Adrenal gland (tissue), 5 donors: Measurements from ENCODE around the gene HECW1.

Experiments used
- CTCF ChIP-seq, 6 experiments: fragments of 450-650 bp in 4 of 6; fragments of 200-600 bp in 2 of 6; sonication (generic) in 1 of 6; IDR thresholded peaks; 1 replicate in 5 of 6; 2 replicates in 1 of 6; pipeline versions ENCODE4 v1.5.1 to v1.8.0; 2016 to 2021; ENCODE audit warnings: antibody characterized with exemption in 6 of 6, mild to moderate bottlenecking in 2 of 6, moderate library complexity in 1 of 6
- POLR2A ChIP-seq, 2 donors: fragments of 450-650 bp; IDR thresholded peaks; one replicate each; pipeline ENCODE4 v1.6.1; 2017; ENCODE audit warnings: antibody characterized with exemption in 2 of 2, mild to moderate bottlenecking in 2 of 2, moderate library complexity in 1 of 2
- donor health status: DM: no; HTN: no; CAD: no.

- no peak for TF ChIP-seq POLR2A (IDR thresholded peaks at IDR 0.05)
- TF ChIP-seq CTCF (IDR thresholded peaks at IDR 0.05), result no peak
Observed at GRCh38 chr7:43199371-43200160, 87.1 kb downstream of the HECW1 start.
